ENCODE measurements around the gene LCORL. TPM values are rescaled to one million over a fixed set of nuclear protein-coding genes. Genes with fewer than 3 reads are reported as not detected.

Gene LCORL
- total RNA-seq, 2 experiments from 2014 or later = 6.3 to 6.5 TPM

DNA sequence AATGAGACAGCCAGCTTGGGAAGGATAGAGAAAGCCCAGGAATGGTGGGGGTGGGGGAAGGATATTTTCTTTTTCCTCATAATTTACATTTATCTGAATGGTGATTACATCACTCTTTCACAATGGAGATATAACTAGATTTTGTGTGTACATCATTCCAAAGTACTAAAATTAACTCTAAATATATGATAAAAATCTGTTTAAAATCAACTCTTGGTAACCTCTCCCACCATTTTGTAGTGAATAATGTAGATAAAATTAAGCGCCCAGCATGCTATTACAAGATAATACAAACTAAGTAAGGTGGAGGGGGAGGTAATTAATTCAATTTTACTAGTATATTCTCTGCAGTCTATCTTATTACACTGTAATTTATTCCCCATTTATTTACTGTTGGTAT is 131.9 kb downstream of the LCORL start:
- no peak for DNase-seq
- POLR2A ChIA-PET = no interaction called here
- intact Hi-C loops (cut with DNase I, micrococcal nuclease) = no loop called here

DNA sequence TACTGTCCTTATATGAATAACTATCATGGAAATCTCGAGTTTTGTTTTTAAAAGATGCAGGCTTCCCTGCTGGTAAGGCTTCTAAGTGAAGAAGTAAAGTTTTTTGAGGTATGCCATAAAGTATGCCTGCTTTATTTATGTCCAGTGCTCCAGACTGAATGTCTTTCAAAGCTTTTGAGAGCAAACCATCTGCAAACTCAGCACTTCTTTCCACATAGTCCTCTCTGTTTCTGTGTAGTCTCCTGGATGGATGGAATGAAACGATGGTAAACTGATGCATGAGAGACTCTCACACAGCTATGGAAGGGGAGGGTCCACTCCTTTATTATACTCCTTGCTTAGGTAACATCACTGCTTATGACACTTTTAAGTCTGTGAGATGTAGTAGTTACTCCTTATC is 137.0 kb downstream of the LCORL start:
- POLR2A ChIA-PET = interaction anchor here (0.6 kb wide), 1 partner anchor 31 kb away, joined by 3 read pairs; no protein-coding TSS in a partner anchor

More for the DNA sequence above, 131.9 kb downstream of the LCORL start:
- Histone ChIP-seq H3K4me3 (ENCODE audit: low read length) (no peak overlapping the region), H3K4me1 (ENCODE audit: insufficient read depth, low read length) (no peaks in the 10 kb centered on the region), H3K9me3 (ENCODE audit: control insufficient read depth in 1 of 2, insufficient read depth in 1 of 2, low read length in 2 of 2) (no peaks in the 10 kb centered on the region), H3K27ac (ENCODE audit: low read depth in 1 of 2, low read length in 2 of 2) (no peak overlapping the region), H3K36me3 (ENCODE audit: insufficient read depth, low read length) (no peaks in the 10 kb centered on the region), H3K27me3 (ENCODE audit: control insufficient read depth in 1 of 2, insufficient read depth in 2 of 2, low read length in 2 of 2) (no peaks in the 10 kb centered on the region)
- TF ChIP-seq, protein P1, sequence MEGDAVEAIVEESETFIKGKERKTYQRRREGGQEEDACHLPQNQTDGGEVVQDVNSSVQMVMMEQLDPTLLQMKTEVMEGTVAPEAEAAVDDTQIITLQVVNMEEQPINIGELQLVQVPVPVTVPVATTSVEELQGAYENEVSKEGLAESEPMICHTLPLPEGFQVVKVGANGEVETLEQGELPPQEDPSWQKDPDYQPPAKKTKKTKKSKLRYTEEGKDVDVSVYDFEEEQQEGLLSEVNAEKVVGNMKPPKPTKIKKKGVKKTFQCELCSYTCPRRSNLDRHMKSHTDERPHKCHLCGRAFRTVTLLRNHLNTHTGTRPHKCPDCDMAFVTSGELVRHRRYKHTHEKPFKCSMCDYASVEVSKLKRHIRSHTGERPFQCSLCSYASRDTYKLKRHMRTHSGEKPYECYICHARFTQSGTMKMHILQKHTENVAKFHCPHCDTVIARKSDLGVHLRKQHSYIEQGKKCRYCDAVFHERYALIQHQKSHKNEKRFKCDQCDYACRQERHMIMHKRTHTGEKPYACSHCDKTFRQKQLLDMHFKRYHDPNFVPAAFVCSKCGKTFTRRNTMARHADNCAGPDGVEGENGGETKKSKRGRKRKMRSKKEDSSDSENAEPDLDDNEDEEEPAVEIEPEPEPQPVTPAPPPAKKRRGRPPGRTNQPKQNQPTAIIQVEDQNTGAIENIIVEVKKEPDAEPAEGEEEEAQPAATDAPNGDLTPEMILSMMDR (IDR thresholded peaks at IDR 0.05) = no peak
- H3K27ac Mint-ChIP-seq = no peak overlapping the region
- no peak for ATAC-seq (ENCODE audit: poor library complexity)
- H3K9me3 Mint-ChIP-seq = no peaks in the 10 kb centered on the region
- H3K4me3 Mint-ChIP-seq = no peak overlapping the region
- no peaks in the 10 kb centered on the region for H3K27me3 Mint-ChIP-seq
- H3K4me1 Mint-ChIP-seq (ENCODE audit: low read depth) = no peaks in the 10 kb centered on the region
- H3K36me3 Mint-ChIP-seq (ENCODE audit: low read depth) = peaks cover 14% of the 10 kb centered on the region
- CTCF ChIA-PET = no interaction called here

DNA sequence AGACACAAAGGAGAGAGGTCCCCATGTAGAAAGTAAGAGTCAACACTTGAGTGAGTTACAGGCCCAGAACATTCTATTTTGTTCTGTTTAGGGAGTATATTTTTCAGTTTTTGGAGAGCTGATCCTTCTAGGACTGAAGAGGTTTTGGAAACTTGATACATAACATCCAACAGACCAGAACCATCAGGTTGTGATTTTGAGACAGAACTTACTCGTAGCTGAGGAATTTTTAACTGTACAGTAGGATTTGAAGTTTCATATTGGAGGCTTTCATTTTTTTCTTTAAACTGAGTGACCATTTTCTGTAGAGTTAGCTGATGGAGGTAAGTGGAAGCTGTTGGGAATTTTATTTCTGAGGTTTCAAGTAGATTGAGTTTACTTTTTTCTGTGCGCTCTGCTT is 137.5 kb downstream of the LCORL start:
- Histone ChIP-seq H3K36me3 (ENCODE audit: insufficient read depth, low read length) (no peaks in the 10 kb centered on the region), H3K9me3 (ENCODE audit: control insufficient read depth in 1 of 2, insufficient read depth in 1 of 2, low read length in 2 of 2) (no peaks in the 10 kb centered on the region), H3K27me3 (ENCODE audit: control insufficient read depth in 1 of 2, insufficient read depth in 2 of 2, low read length in 2 of 2) (no peaks in the 10 kb centered on the region), H3K27ac (ENCODE audit: low read depth in 1 of 2, low read length in 2 of 2) (no peak overlapping the region), H3K4me1 (ENCODE audit: insufficient read depth, low read length) (no peaks in the 10 kb centered on the region), H3K4me3 (ENCODE audit: low read length) (no peak overlapping the region)
- TF ChIP-seq, protein P1 (IDR thresholded peaks at IDR 0.05) = no peak
- no peak overlapping the region for H3K4me3 Mint-ChIP-seq
- H3K27ac Mint-ChIP-seq = no peak overlapping the region
- H3K9me3 Mint-ChIP-seq = no peaks in the 10 kb centered on the region
- peaks cover 27% of the 10 kb centered on the region for H3K36me3 Mint-ChIP-seq (ENCODE audit: low read depth)
- no peak for DNase-seq
- no peaks in the 10 kb centered on the region for H3K27me3 Mint-ChIP-seq
- H3K4me1 Mint-ChIP-seq (ENCODE audit: low read depth) = no peaks in the 10 kb centered on the region
- ATAC-seq (ENCODE audit: poor library complexity) = no peak
- CTCF ChIA-PET = no interaction called here
- POLR2A ChIA-PET = interaction anchor here (0.6 kb wide), 1 partner anchor 31 kb away, joined by 3 read pairs; no protein-coding TSS in a partner anchor
- intact Hi-C loops (cut with DNase I, micrococcal nuclease) = no loop called here

More for the DNA sequence above, 137.0 kb downstream of the LCORL start:
- Mint-ChIP-seq H3K27ac (no peak overlapping the region), H3K4me3 (no peak overlapping the region), H3K4me1 (ENCODE audit: low read depth) (no peaks in the 10 kb centered on the region), H3K36me3 (ENCODE audit: low read depth) (peaks cover 27% of the 10 kb centered on the region), H3K9me3 (no peaks in the 10 kb centered on the region), H3K27me3 (no peaks in the 10 kb centered on the region)
- no peaks in the 10 kb centered on the region for H3K9me3 ChIP-seq (ENCODE audit: control insufficient read depth in 1 of 2, insufficient read depth in 1 of 2, low read length in 2 of 2)
- no peaks in the 10 kb centered on the region for H3K27me3 ChIP-seq (ENCODE audit: control insufficient read depth in 1 of 2, insufficient read depth in 2 of 2, low read length in 2 of 2)
- TF ChIP-seq, protein P1 (IDR thresholded peaks at IDR 0.05) = no peak
- H3K4me3 ChIP-seq (ENCODE audit: low read length) = no peak overlapping the region
- no peaks in the 10 kb centered on the region for H3K36me3 ChIP-seq (ENCODE audit: insufficient read depth, low read length)
- no peaks in the 10 kb centered on the region for H3K4me1 ChIP-seq (ENCODE audit: insufficient read depth, low read length)
- intact Hi-C loops (cut with DNase I, micrococcal nuclease) = no loop called here
- no peak for ATAC-seq (ENCODE audit: poor library complexity)
- DNase-seq = no peak
- no peak overlapping the region for H3K27ac ChIP-seq (ENCODE audit: low read depth in 1 of 2, low read length in 2 of 2)
- CTCF ChIA-PET = no interaction called here

Measured in CD4-positive, alpha-beta T cell (primary cell).